HCT116 (cell line): ENCODE measurements around the gene SIL1. TPM values are rescaled to one million over a fixed set of nuclear protein-coding genes. Genes with fewer than 3 reads are reported as not detected.

Experiments
- ATAC-seq: fragments of 200-7000 bp; cut with Tn5 transposase; 2 replicates; pipeline ENCODE4 v1.9.1; 2020; ENCODE audit warnings: mild to moderate bottlenecking, moderate library complexity
- BruUV-seq: library from RNA; stranded (reverse); fragments of 400-500 nt; replicated peaks from 2 replicates; lab custom pipeline; 2021; lab: Mats Ljungman, UMichigan
- CTCF ChIA-PET: fragments of 300-600 bp; sonication (Branson Sonifier 250); formaldehyde crosslinking; loops from one replicate; lab custom pipeline; 2021; ENCODE audit warnings: antibody characterized with exemption; lab: Charles Lee
- POLR2A ChIA-PET: fragments of 300-600, 350-600 bp; sonication (Branson Sonifier 250); formaldehyde crosslinking; loops from one replicate; lab custom pipeline; 2021; ENCODE audit warnings: antibody characterized with exemption; lab: Charles Lee
- RAD21 ChIA-PET, 2 experiments: fragments of 300-600 bp; sonication (Branson Sonifier 250); formaldehyde crosslinking; loops; one replicate each; lab custom pipeline; 2023; ENCODE audit warnings: low total read pairs in 2 of 2; ENCODE audit not compliant: uncharacterized antibody in 2 of 2, unreplicated experiment in 2 of 2, low non-redundant PET in 1 of 2; lab: Charles Lee
- DNase-seq: peaks from one replicate; pipeline ENCODE4 v3.0.0-alpha.2; 2010; ENCODE audit warnings: low read depth, low spot score
- H2AFZ ChIP-seq: fragments of 200-600 bp; shearing (Covaris generic), sonication (generic); 2 replicates; pipeline ENCODE4 v1.6.1; 2017; ENCODE audit warnings: low read depth, mixed run types, mixed read lengths, antibody characterized with exemption, low read length; ENCODE audit not compliant: poor library complexity, severe bottlenecking
- H3K27ac ChIP-seq: 2 replicates; pipeline ENCODE4 v1.5.1; 2012; ENCODE audit warnings: low read depth, low read length
- H3K27me3 ChIP-seq: fragments of 200-600 bp; sonication (generic); 2 replicates; pipeline ENCODE4 v1.6.1; 2016; ENCODE audit warnings: mixed run types, low read length, mixed read lengths; ENCODE audit not compliant: insufficient read depth
- H3K36me3 ChIP-seq, 2 experiments: fragments of 200-500 bp in 1 of 2; fragments of 200-600 bp in 1 of 2; sonication (Bioruptor generic) in 1 of 2; sonication (generic) in 1 of 2; 2 replicates each; pipeline versions ENCODE4 v1.5.1 to v1.6.1; 2014 to 2016; ENCODE audit warnings: low read length in 2 of 2, inconsistent platforms in 1 of 2, mixed read lengths in 1 of 2, mixed run types in 1 of 2; ENCODE audit not compliant: insufficient read depth in 2 of 2, control insufficient read depth in 1 of 2
- H3K4me1 ChIP-seq, 2 experiments: fragments of 200-600 bp in 1 of 2; sonication (generic) in 1 of 2; 2 replicates each; pipeline versions ENCODE4 v1.5.1 to v1.6.1; 2012 to 2017; ENCODE audit warnings: low read length in 2 of 2, inconsistent platforms in 1 of 2, mild to moderate bottlenecking in 1 of 2, mixed read lengths in 1 of 2, mixed run types in 1 of 2, moderate library complexity in 1 of 2; ENCODE audit not compliant: insufficient read depth in 2 of 2, control insufficient read depth in 1 of 2
- H3K4me2 ChIP-seq: fragments of 200-600 bp; sonication (generic); 2 replicates; pipeline ENCODE4 v1.6.1; 2017; ENCODE audit warnings: mixed run types, low read length, mixed read lengths
- H3K4me3 ChIP-seq, 2 experiments: fragments of 200-600 bp in 1 of 2; sonication (generic) in 1 of 2; replicated peaks in 1 of 2; 2 replicates each; pipeline ENCODE4 v1.5.1; 2011 to 2016; ENCODE audit warnings: low read length in 2 of 2, control low read depth in 1 of 2, low read depth in 1 of 2, mild to moderate bottlenecking in 1 of 2, mixed read lengths in 1 of 2, mixed run types in 1 of 2
- H3K79me2 ChIP-seq: fragments of 200-600 bp; sonication (generic); 2 replicates; pipeline ENCODE4 v1.6.1; 2017; ENCODE audit warnings: mild to moderate bottlenecking, mixed run types, low read length, moderate library complexity, mixed read lengths; ENCODE audit not compliant: insufficient read depth
- H3K9ac ChIP-seq: fragments of 200-600 bp; sonication (generic); 2 replicates; pipeline ENCODE4 v1.6.1; 2016; ENCODE audit warnings: low read length, mixed read lengths
- H3K9me2 ChIP-seq: fragments of 200-600 bp; sonication (generic), shearing (Covaris generic); 2 replicates; pipeline ENCODE4 v1.6.1; 2017; ENCODE audit warnings: mixed run types, mild to moderate bottlenecking, moderate library complexity; ENCODE audit not compliant: insufficient read depth
- H3K9me3 ChIP-seq, 2 experiments: fragments of 200-500 bp in 1 of 2; fragments of 200-600 bp in 1 of 2; sonication (Bioruptor generic) in 1 of 2; sonication (generic) in 1 of 2; 2 replicates each; pipeline ENCODE4 v1.6.1; 2014 to 2017; ENCODE audit warnings: low read length in 2 of 2, mixed read lengths in 2 of 2, inconsistent platforms in 1 of 2, low read depth in 1 of 2, mild to moderate bottlenecking in 1 of 2, mixed run types in 1 of 2, moderate library complexity in 1 of 2; ENCODE audit not compliant: control insufficient read depth in 1 of 2, insufficient read depth in 1 of 2
- H4K20me1 ChIP-seq: fragments of 200-600 bp; sonication (generic), shearing (Covaris generic); 2 replicates; pipeline ENCODE4 v1.6.1; 2017; ENCODE audit warnings: mixed run types, mild to moderate bottlenecking, moderate library complexity; ENCODE audit not compliant: insufficient read depth
- CTCF ChIP-seq, 3 experiments: fragments of 200-600 bp in 1 of 3; sonication (generic) in 1 of 3; IDR thresholded peaks in 2 of 3; conservative IDR thresholded peaks in 1 of 3; 2 replicates each; pipeline ENCODE4 v1.5.1; 2012 to 2017; ENCODE audit warnings: low read depth in 2 of 3, low read length in 2 of 3, antibody characterized with exemption in 1 of 3, borderline replicate concordance in 1 of 3, control low read depth in 1 of 3, mild to moderate bottlenecking in 1 of 3, mixed read lengths in 1 of 3, mixed run types in 1 of 3, moderate library complexity in 1 of 3; ENCODE audit not compliant: insufficient read depth in 1 of 3
- EGR1 ChIP-seq: IDR thresholded peaks from 2 replicates; pipeline ENCODE4 v1.6.1; 2012; ENCODE audit warnings: low read depth
- FOSL1 ChIP-seq: IDR thresholded peaks from 2 replicates; pipeline ENCODE4 v1.6.1; 2012; ENCODE audit warnings: low read depth
- POLR2A ChIP-seq: IDR thresholded peaks from 2 replicates; pipeline ENCODE4 v1.7.0; 2011; ENCODE audit warnings: borderline replicate concordance; ENCODE audit not compliant: insufficient read depth, insufficient read length; ENCODE audit errors: extremely low read depth
- POLR2AphosphoS5 ChIP-seq: IDR thresholded peaks from 2 replicates; pipeline ENCODE4 v1.6.1; 2011; ENCODE audit warnings: mild to moderate bottlenecking, low read depth, low read length, moderate library complexity
- RAD21 ChIP-seq: IDR thresholded peaks from 2 replicates; pipeline ENCODE4 v1.6.1; 2012; ENCODE audit warnings: low read depth, mild to moderate bottlenecking
- REST ChIP-seq: IDR thresholded peaks from 2 replicates; pipeline ENCODE4 v1.6.1; 2012; ENCODE audit warnings: low read depth
- SIN3A ChIP-seq: IDR thresholded peaks from 2 replicates; pipeline ENCODE4 v1.6.1; 2012; ENCODE audit warnings: low read depth
- SP1 ChIP-seq: IDR thresholded peaks from 2 replicates; pipeline ENCODE4 v1.6.1; 2012; ENCODE audit warnings: low read depth
- SRF ChIP-seq: IDR thresholded peaks from 2 replicates; pipeline ENCODE4 v1.6.1; 2012; ENCODE audit warnings: low read depth
- YY1 ChIP-seq: IDR thresholded peaks from 2 replicates; pipeline ENCODE4 v1.6.1; 2011; ENCODE audit warnings: low read length, low read depth, moderate library complexity, mild to moderate bottlenecking; ENCODE audit not compliant: insufficient replicate concordance; ENCODE audit errors: extremely low read depth
- ZBTB33 ChIP-seq: IDR thresholded peaks from 2 replicates; pipeline ENCODE4 v1.6.1; 2011; ENCODE audit warnings: mild to moderate bottlenecking, low read length, moderate library complexity; ENCODE audit not compliant: insufficient replicate concordance; ENCODE audit errors: extremely low read depth
- ZFX ChIP-seq: fragments of 450-650 bp; IDR thresholded peaks from 2 replicates; pipeline ENCODE4 v1.6.1; 2017
- ZNF274 ChIP-seq: fragments of 200-500 bp; sonication (Bioruptor generic); IDR thresholded peaks from 2 replicates; pipeline ENCODE4 v1.6.1; 2014; ENCODE audit warnings: mild to moderate bottlenecking, low read depth, low read length, inconsistent platforms
- intact Hi-C: fragments of 100-400 bp; cut with micrococcal nuclease; formaldehyde crosslinking; loops from 2 replicates; pipeline ENCODE4 v1.10.0; 2022
- total RNA-seq: library from RNA; stranded (reverse); gene quantifications from one replicate; pipeline ENCODE4 v1.2.1, GENCODE V29; 2021; ENCODE audit not compliant: unreplicated experiment

Gene SIL1
- total RNA-seq, 1 experiment from 2014 or later, result 34.0 TPM

- TF ChIP-seq REST, result no peak
- no peak for TF ChIP-seq POLR2AphosphoS5
- TF ChIP-seq, all 23 proteins: peak for 0
These were observed 217.0 kb downstream of the SIL1 start (continued) for GRCh38 chr5:138981131-138981530.

- DNase-seq (no peak), ATAC-seq (no peak)
- TF ChIP-seq YY1 (no peak), ZBTB33 (no peak), REST (no peak), EGR1 (no peak), ZFX (no peak), SRF (no peak), RAD21 (no peak), POLR2A (no peak), ZNF274 (no peak), SP1 (no peak), FOSL1 (no peak), SIN3A (no peak), CTCF (IDR thresholded peaks at IDR 0.05 in 2 of 3, conservative IDR thresholded peaks at IDR 0.05 in 1 of 3; ENCODE audit: borderline replicate concordance in 1 of 3, insufficient read depth in 1 of 3, low read depth in 2 of 3, low read length in 2 of 3) (no peak)
- Histone ChIP-seq H3K79me2 (no peaks in the 10 kb centered on the region), H3K9ac (no peak overlapping the region), H3K9me3 (no peaks in the 10 kb centered on the region), H3K4me2 (no peak overlapping the region), H3K4me1 (peaks cover 0 to 11% of the 10 kb centered on the region in 2 experiments; a peak in 2 of 4 replicates), H4K20me1 (no peaks in the 10 kb centered on the region), H3K4me3 (no peak overlapping the region), H3K9me2 (no peaks in the 10 kb centered on the region), H3K27me3 (no peaks in the 10 kb centered on the region), H2AFZ (no peak overlapping the region), H3K27ac (no peak overlapping the region), H3K36me3 (no peaks in the 10 kb centered on the region)
- intact Hi-C loops, result no loop called here
- BruUV-seq, result no TSS peak
- ChIA-PET RAD21 (no interaction called here), POLR2A (no interaction called here), CTCF (no interaction called here)
These were observed 217.7 kb downstream of the SIL1 start for GRCh38 chr5:138980441-138980840.
